Stimulated activated CD4-positive, alpha-beta T cell treated with anti-CD3 and anti-CD28 coated beads, TNF-alpha, amount 100 ng/mL, for 24 hours (primary cell): ENCODE measurements around the gene CHST15.
"Not testable (repeated sequence)": the region's sequence is repeated elsewhere in the genome, so short reads cannot be mapped to it uniquely, and the experiment has no call there.

ENCODE experiments used
- DNase-seq, 3 experiments: peaks; one replicate each; pipeline ENCODE4 v3.0.0-alpha.2; 2020; ENCODE audit warnings: low read depth in 3 of 3

The CHST15 gene

GRCh38 chr10:124098575-124098974, 5.2 kb upstream of the CHST15 start:
- DNase-seq: no peak

- no peak for DNase-seq
These were observed 4.5 kb upstream of the CHST15 start for GRCh38 chr10:124097883-124098282.

GRCh38 chr10:124096494-124096893, 3.1 kb upstream of the CHST15 start:
- no peak for DNase-seq

GRCh38 chr10:124095801-124096200, 2.4 kb upstream of the CHST15 start:
- not testable (repeated sequence) for DNase-seq

- DNase-seq: no peak
These were observed 1.7 kb upstream of the CHST15 start for GRCh38 chr10:124095096-124095495.

GRCh38 chr10:124094419-124094785, 1.0 kb upstream of the CHST15 start:
- DNase-seq: no peak

- DNase-seq: not testable (repeated sequence)
These were observed 498 bp upstream of the CHST15 start for GRCh38 chr10:124093774-124094418.

GRCh38 chr10:124092250-124092859, 1.0 kb downstream of the CHST15 start:
- DNase-seq: peak in 1 of 3 experiments; percentile 44

- DNase-seq: no peak
These were observed 1.6 kb downstream of the CHST15 start for GRCh38 chr10:124091646-124092249.

- DNase-seq: no peak
These were observed 2.7 kb downstream of the CHST15 start for GRCh38 chr10:124090601-124091209.

GRCh38 chr10:124089859-124090258, 3.5 kb downstream of the CHST15 start:
- DNase-seq: no peak

- no peak for DNase-seq
These were observed 4.5 kb downstream of the CHST15 start for GRCh38 chr10:124088915-124089314.

GRCh38 chr10:124087672-124088634, 5.4 kb downstream of the CHST15 start:
- no peak for DNase-seq

- no peak for DNase-seq
These were observed 6.4 kb downstream of the CHST15 start for GRCh38 chr10:124086787-124087671.

GRCh38 chr10:124086097-124086710, 7.2 kb downstream of the CHST15 start:
- no peak for DNase-seq

- DNase-seq: no peak
These were observed 7.7 kb downstream of the CHST15 start for GRCh38 chr10:124085680-124086079.

- DNase-seq: no peak
These were observed 8.7 kb downstream of the CHST15 start for GRCh38 chr10:124084708-124085107.

GRCh38 chr10:124083740-124084397, 9.5 kb downstream of the CHST15 start:
- DNase-seq: no peak

- no peak for DNase-seq
These were observed 10.2 kb downstream of the CHST15 start for GRCh38 chr10:124083047-124083739.
